IPS-18c (cell line): ENCODE measurements around the gene KNDC1.

Experiments used
- H3K4me3 ChIP-seq: 2 replicates; pipeline ENCODE4 v1.7.0; 2013; ENCODE audit warnings: low read depth, mild to moderate bottlenecking, low read length, moderate library complexity; ENCODE audit not compliant: insufficient read depth
- H3K9me3 ChIP-seq: one replicate; pipeline ENCODE4 v1.6.1; 2013; ENCODE audit warnings: mild to moderate bottlenecking, low read length, moderate library complexity; ENCODE audit not compliant: control insufficient read depth, insufficient read depth

Gene KNDC1

GRCh38 chr10:133154996-133155778 lies 4.8 kb upstream of the KNDC1 start:
- Histone ChIP-seq H3K9me3 (peaks cover 2% of the 10 kb centered on the region), H3K4me3 (no peak overlapping the region)

DNA sequence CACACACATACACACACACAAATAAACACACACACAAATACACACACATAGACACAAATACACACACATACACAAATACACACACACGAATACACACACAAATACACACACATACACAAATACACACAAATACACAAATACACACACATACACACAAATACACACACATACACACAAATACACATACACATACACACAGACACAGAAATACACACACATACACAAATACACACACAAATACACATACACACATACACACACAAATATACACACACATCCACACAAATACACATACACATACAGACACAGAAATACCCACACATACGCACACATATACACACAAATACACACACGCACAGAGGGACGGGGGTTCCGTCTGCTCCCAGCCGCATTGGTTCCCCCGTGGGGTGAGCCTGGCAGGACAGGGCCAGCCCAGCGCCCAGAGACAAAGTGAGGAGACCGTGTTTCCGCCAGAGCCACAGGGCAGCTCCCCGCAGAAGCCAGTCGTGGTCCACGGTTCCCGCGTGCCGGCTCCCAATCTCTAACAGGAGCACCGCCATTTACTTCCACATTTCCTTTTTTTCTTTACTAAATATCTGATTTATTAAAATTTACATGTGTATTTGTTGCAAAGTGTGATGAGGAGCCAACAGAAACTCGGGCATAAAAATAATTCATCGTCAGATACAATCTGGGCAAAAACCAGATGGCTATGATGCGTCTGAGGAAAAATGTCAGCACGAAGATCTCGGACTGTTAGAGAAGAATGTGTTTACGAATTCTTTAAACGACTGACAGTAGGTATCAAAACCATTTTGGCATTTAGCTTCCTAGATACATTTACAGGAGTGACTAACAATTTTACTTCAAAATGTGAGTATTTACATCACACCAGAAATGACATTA lies 3.1 kb upstream of the KNDC1 start:
- H3K4me3 ChIP-seq, result no peak overlapping the region
- peaks cover 2% of the 10 kb centered on the region for H3K9me3 ChIP-seq

DNA sequence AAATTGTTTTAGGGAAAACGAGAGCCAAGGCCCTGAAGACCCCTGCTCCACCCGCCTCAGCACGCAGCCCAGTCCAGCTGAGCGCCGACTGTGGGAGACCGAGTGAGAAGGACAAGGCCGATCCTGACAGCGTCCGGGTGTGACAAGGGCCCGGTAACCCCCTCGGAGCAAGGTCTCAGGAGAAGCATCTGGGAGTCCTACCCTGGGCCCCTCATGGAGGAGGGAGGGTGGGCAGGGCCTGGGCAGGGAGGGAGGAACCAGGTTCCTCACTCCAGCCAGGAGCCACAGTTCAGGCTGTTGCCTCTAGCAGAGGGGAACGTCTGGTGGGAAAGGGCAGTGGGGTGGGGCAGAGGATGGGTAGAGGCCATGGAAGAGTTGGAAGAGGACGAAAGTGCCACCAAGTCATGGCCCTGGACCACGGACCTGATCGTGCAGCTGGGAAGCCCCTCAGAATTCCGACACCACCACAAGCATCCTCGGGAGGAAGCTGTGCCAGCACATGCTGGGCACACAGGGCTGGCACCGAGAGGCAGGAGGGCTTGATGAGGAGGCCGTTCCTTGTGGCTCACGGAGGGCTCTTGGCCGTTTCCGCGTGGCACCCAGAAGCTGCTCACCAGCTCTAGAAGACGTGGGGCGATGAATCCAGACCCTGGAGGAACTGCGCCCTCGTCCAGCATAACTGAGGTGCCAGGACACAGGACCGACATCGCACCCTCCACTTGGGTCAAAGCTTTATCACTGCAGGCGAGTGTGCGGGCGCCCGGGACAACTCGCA lies 2.2 kb upstream of the KNDC1 start:
- H3K4me3 ChIP-seq, result no peak overlapping the region
- H3K9me3 ChIP-seq, result peaks cover 2% of the 10 kb centered on the region

- H3K9me3 ChIP-seq, result peaks cover 2% of the 10 kb centered on the region
- no peak overlapping the region for H3K4me3 ChIP-seq
These were observed 1.6 kb upstream of the KNDC1 start for GRCh38 chr10:133158437-133158755.

GRCh38 chr10:133158756-133159610 lies 1.0 kb upstream of the KNDC1 start:
- no peak overlapping the region for H3K4me3 ChIP-seq
- peaks cover 2% of the 10 kb centered on the region for H3K9me3 ChIP-seq

- no peak overlapping the region for H3K4me3 ChIP-seq
These were observed 439 bp upstream of the KNDC1 start for GRCh38 chr10:133159611-133159949.

GRCh38 chr10:133160826-133161471 lies 930 bp downstream of the KNDC1 start:
- H3K4me3 ChIP-seq, result peak overlapping the region; percentile 73
- no peaks in the 10 kb centered on the region for H3K9me3 ChIP-seq

More at GRCh38 chr10:133159611-133159949, 439 bp upstream of the KNDC1 start:
- peaks cover 2% of the 10 kb centered on the region for H3K9me3 ChIP-seq

DNA sequence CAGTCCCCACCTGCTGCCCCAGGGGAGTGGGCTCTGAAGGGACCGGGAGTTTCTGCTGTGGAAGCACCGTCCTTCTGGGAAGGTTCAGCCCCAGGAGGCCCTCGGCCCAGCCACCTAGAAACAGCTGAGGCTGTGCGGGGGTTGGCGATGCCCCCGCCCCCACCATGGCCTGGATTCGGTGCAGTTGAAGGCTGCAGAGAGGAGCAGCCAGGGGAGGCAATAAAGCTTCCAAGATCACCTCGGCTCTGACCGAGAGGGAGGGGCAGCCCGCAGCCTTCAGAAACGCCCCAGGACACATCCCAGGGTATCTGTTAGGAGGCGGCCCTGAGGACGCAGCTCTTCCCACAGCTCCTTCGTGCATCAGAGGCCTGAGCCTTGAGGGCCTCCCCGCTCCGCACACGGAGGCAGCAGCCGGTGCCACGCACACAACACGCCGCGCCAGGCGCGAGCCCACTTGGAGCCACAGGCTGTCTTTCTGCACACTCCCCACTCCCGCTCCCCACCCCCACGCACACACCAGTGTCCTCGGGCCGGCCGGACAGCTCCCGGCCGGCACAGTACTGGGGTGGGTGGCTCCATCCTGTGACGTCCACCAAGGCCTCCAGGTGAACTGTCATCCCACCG lies 1.6 kb downstream of the KNDC1 start:
- H3K9me3 ChIP-seq, result no peaks in the 10 kb centered on the region
- peak overlapping the region; percentile 73; the same call in 1 of the 2 replicates for H3K4me3 ChIP-seq

- no peaks in the 10 kb centered on the region for H3K9me3 ChIP-seq
These were observed 2.3 kb downstream of the KNDC1 start for GRCh38 chr10:133162178-133162909.

GRCh38 chr10:133162910-133163856 lies 3.2 kb downstream of the KNDC1 start:
- no peak overlapping the region; the same call in 1 of the 2 replicates for H3K4me3 ChIP-seq
- H3K9me3 ChIP-seq, result no peaks in the 10 kb centered on the region

More at GRCh38 chr10:133162178-133162909, 2.3 kb downstream of the KNDC1 start:
- peak overlapping the region; percentile 3; the same call in 1 of the 2 replicates for H3K4me3 ChIP-seq

DNA sequence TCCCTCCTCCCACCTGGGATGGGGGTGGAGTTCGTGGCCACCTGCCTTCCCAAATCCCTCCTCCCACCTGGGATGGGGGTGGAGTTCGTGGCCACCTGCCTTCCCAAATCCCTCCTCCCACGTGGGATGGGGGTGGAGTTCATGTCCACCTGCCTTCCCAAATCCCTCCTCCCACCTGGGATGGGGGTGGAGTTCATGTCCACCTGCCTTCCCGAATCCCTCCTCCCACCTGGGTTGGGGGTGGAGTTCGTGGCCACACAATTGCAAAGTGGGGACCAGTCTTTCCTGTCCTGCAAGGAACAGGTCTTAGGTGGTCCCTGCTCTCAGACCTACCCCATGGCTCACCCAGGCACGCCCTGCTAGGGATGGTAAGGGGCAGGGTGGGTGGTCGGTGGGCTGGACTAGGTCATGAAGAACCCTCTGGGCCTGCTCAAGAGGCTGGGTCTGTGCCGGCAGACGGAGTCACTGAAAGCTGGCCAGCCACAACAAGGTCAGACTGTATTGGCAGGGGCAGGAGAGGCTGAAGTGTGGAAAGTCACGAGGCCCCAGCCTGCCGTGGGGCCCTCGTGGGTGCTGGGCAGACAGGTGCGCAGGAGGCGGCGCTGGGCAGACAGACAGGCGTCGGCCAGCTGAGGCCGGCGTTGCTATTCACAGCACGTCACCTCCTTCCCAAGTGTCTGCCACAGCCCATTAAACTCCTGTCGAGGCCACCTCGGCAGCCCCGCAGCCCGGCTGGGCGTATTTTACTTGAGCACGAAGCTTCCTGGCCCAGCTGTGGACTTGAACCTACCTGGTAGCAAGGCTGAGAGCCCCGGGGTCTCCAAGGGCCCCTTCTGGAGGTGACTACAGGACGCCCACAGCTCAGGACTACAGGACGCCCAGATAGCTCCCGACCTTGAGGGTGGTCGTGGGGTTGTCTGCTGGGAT lies 4.1 kb downstream of the KNDC1 start:
- H3K9me3 ChIP-seq, result no peaks in the 10 kb centered on the region

DNA sequence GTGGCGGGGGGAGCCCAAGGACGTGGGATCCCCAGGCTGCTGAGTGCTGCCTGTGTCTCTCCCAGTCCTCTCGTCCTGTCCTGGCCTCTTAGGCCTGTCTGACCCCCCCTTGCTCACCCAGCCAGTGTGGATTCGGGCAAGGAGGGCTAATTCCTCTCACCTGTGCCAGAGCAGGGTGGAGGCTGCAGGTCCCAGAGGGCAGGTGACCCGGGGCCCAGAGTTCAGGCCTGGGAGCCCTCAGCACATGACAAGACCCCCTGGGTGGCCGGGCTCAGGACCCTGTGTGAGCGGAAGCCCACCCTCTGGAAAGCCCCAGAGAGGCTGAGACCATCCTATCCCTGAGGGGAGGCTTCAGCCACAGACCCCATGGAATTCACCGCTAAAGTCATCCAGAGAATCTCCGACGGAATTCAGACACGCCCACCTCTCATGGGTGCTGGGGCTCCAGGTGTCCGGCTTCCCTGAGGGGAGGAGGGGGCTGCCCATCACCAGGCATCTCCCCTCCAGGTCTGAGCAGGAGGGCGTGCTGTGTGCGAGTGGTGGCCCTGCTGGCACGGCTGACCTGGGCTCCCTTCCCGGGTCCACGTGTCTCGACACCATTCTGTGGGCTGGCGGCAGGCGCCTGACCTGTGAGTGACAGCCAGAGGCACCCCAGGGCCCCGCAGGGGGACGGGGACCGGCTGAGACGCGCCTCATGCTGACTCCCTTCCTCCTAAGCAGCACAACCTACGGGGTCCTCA lies 5.0 kb downstream of the KNDC1 start:
- Histone ChIP-seq H3K9me3 (no peaks in the 10 kb centered on the region), H3K4me3 (no peak overlapping the region)

More for the DNA sequence above, 4.1 kb downstream of the KNDC1 start:
- H3K4me3 ChIP-seq, result no peak overlapping the region
